M059J (cell line): ENCODE measurements around the gene FOXN4. TPM values are rescaled to one million over a fixed set of nuclear protein-coding genes. Genes with fewer than 3 reads are reported as not detected.
"Not testable (repeated sequence)": the region's sequence is repeated elsewhere in the genome, so short reads cannot be mapped to it uniquely, and the experiment has no call there.

Source experiments
- DNase-seq: peaks from one replicate; pipeline ENCODE4 v3.0.0-alpha.2; 2012; ENCODE audit warnings: low read depth
- total RNA-seq: library from RNA; depleted of rRNA; stranded (reverse); fragments of >200 nt; shearing (Covaris generic); gene quantifications from 2 replicates; pipeline ENCODE4 v1.2.3, GENCODE V29; 2014; rRNA removed

The FOXN4 gene, protein sequence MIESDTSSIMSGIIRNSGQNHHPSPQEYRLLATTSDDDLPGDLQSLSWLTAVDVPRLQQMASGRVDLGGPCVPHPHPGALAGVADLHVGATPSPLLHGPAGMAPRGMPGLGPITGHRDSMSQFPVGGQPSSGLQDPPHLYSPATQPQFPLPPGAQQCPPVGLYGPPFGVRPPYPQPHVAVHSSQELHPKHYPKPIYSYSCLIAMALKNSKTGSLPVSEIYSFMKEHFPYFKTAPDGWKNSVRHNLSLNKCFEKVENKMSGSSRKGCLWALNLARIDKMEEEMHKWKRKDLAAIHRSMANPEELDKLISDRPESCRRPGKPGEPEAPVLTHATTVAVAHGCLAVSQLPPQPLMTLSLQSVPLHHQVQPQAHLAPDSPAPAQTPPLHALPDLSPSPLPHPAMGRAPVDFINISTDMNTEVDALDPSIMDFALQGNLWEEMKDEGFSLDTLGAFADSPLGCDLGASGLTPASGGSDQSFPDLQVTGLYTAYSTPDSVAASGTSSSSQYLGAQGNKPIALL
- not detected in 2 replicates for total RNA-seq

DNA sequence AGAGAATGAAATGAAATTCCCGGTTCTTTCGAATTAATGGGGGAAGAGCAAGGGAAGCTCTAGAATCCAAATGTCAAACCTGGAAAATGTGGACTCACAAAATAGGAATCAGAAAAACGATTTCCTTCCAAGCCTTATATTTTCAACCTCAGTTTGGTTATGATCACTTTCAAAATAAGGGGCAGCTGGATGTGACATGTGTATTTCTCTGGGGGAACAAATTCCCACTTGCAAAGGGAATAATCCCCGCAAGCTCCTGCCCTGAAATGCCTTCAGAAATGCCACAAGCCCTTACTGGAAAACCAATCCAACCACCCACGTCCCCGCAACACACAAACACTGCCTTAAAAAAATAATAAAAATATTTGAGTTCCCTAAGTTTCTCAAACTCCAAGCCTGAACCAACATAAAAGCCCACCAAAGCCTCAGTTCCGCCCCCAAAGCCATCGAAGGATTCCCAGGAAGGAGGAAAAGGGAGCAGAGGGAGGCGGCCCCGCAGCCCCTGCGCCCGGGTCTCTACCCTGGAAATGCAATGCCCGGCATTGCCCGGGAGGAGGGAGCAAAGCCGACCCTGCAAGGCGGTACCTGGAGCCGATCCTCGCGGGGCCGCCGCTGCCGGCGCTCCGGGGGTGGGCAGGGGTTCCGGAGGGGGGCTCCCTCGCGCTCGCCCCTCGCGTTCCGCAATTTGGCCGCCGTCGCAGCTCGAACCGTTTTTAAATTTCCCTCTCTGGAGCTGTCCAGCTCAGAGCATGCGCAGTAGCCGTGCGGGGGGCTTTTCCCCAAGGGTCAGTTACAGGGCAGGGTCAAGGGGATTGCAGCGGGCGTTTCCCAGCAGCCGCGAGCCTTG lies at the start of gene FOXN4:
Gene FOXN4 (minus strand): TSS at position 751 of the 847 bp plus-strand sequence. CDS start 963 bp downstream, outside the sequence.
- DNase-seq, result no peak

DNA sequence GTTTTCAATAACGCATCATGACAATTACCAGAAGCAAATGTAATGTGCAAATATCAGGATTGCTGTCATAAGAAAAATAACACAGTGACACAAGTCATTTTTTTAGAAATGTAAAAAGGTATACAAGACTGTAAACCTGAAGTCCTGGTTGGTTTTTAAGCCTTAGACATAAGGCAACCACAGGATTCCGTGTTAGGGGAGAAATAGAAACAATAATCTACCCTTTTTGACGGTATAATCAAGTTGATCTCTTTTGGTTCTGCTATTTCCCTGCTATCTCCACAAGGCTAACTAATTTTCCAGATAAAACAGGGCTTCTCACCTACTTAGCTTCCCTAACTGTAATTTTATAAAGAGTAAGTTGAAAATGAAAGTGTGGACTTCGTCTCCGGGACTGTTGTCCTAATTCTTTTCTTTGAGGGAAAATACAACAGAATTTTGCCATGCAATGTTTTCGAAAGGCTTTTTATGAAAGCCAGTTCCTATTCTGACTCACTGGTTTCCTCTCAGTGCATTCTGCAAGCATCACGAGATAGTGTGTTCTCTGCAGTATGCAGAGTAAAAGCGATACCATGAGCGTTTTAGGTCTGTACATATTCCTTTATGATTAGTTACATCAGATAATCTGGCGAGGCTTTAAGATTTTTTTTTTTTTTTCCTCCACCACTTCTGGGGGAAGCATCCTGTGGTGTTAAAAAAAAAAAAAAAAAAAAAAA lies 49.2 kb upstream of the FOXN4 start:
- no peak for DNase-seq

DNA sequence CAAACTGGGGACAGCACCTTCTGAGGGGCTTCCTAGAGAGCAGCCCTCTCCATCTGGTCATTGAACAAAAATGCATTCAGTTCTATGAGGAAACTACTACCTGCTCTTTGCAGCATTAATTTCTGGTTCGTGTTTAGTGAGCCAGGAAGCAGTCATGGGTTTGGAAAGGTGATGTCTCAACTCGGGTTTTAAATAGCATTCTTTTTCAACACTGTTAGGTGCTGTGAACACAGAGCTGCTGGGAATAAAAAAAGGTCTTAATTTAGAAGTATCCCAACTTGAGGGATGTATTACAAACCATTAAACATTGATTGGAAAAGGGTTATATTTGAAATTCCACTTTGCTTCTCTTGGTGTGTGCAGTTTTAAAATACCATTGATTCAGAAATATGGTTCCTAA lies 47.9 kb upstream of the FOXN4 start:
- no peak for DNase-seq

DNA sequence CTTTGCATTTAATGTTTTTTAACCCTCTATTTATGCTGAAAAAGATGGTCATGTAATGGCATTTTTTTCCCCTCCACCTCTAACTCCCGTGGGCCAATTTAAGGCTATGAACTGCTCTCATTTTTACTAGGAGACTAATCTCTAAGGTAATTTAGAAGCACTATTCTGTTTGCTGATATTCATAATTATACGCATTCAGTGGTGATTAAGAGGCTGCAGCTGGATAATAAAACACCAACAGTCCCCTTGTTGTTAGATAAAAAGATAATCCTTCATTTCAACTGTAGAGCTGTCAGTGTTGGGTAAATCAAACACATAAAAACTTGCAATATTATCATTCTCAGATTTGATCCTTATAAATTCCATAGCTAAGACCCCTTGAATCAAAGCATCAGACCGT lies 47.5 kb upstream of the FOXN4 start:
- DNase-seq, result no peak

DNA sequence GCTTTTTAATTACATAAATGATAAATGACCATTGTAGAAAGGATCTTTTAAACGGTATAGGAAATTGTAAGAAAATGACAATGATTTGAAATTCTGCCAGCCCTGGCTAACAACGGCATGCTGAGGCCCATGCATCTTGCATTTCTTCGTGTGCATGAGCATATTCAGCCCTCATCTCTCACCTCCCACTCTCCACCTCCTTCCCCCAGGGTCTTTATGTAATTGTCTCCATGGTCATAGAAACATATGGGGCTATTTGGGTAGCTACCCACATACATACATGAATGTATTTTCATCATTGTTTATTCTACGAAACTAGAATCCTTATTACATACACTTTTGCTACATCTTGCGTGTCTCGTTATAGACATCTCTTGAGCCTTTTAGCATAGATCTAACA lies 43.1 kb upstream of the FOXN4 start:
- DNase-seq, result no peak

DNA sequence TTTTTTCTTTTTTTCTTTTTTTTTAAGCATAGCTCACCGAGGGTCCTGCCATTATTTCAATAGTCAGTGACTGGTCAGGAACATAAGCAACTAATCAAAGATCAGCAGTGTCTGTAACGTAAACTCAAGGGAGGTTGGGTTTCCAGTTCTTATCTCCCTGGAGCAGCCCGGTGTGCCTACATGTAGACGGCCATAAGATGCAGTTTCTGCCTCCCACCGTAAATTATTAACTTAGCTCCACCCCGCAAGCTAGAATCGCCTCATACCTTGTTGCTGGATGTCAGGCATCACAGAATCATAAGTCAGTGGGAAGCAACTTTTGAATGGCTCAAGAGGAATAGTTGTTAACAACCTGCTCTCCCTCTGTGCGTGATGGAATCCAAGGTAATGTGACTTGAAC lies 38.5 kb upstream of the FOXN4 start, which contains the start of gene MYO1H:
Gene MYO1H (plus strand): TSS at position 312 of the 400 bp plus-strand sequence. CDS start 61 bp downstream, at position 373.
- DNase-seq, result no peak

DNA sequence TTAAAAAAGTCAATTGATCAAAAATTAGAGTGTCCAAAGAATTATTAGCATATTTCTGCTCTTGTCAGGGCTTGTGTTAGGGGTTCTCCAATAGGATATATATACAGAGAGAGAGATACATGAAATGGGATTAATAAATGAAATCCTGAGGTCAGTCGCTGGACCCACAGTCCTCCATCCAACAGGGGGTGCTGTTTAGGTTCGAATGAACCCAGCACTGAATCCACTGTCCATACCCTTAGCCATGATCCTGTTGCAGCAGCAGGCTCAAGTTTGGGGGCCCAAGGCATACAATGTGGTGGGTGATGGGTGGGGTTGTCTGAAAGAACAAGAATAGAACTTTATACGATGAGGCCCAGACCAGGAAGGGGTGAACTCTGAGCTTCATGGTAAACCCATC lies 37.8 kb upstream of the FOXN4 start:
- no peak for DNase-seq

DNA sequence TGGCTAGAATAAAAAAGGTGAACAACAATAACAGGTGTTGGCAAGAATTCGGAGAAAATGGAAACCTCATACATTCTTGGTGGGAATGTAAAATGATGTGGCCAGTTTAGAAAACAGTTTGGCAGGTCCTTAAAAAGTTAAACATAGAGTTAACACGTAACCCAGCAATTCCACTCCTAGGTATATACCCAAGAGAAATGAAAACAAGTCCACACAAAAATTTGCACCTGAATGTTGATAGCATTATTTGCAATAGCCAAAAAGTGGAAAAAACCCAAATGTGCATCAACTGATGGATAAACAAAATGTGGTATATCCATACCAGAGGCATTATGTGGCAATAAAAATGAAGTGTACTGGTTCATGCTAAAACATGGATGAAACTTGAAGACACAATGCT lies 36.3 kb upstream of the FOXN4 start:
- no peak for DNase-seq

DNA sequence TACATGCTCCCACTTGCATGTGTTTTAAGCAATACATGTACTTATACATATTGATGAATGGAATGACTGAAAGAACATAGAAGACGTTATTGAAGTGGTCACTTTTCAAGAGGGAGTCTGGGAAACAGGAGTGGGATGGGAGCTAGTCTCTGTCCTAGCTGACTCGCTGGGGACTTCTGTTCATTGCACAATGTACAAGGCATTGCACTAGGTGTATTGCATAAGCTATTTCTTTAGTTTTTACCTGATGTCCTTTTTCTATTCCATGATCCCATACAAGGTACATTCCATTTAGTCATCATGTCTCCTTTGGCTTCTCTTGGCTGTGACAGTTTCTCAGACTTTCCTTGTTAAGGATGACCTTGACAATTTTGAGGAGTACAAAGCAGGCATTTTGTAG lies 34.6 kb upstream of the FOXN4 start:
- DNase-seq, result no peak

DNA sequence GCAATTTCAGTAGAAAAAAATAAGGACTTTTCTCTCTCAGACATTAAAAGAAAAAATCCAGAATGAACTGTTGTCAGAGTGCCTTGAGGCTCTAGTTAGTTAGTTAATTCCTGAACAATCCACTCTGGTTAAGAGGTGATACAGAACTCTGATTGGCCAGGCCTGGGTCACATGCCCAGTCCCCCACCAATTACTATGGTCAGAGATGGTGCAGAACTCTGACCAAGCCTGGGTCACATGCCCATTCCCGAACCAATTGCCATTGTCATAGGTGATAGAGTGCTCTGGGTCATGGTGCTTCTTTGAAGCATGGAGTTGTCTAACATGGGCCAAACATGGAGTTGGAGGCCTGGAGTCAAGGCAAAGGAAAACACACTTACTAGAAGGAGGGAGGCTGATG lies 27.5 kb upstream of the FOXN4 start:
- no peak for DNase-seq

DNA sequence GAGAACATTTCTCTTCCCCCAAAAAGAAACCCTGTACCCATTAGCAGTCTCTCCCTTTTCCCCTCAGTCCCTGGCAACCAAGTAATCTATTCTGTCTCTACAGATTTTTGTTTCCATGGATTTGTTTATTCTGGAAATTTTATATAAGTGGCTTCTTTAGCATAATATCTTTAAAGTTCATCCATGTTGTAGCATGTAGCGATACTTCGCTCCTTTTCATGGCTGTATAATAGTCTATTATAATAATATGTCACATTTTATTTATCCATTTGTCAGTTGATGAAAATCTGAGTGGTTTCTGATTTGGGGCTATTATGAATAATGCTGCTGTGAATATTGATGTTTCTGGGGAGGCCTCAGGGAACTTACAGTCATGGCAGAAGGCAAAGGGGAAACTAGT lies 25.8 kb upstream of the FOXN4 start:
- DNase-seq, result no peak

DNA sequence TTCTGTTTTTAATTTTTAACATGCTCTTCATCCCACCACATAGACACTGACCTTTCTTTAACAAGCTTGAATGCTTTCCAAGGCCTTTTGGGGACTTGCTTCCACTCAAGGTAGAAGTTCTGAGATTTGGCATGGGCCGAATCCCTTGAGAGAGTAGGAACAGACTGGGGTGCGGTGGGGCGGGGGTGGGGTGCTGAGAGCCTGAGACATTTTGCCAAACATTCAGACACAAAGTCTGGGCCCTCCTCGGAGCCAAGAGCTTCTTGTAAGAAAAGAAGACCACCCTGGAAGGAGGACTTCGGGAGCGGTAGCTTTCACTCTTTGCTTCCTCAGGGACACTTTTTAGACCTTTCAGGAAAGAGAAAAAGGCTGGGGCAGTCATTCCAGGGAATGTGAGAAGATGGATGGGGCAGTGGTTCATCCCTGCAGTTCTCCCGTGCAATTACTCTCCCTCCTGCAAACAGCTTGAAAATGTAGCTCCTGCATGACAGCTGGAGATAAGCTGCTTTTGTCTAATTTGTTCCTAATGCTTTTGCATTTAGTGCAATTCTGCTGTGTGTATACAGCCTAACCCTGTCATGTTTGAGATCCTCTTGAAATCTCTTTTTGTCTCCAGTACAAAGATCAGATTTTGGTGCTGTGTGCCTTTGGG lies 22.3 kb upstream of the FOXN4 start:
- DNase-seq, result no peak

DNA sequence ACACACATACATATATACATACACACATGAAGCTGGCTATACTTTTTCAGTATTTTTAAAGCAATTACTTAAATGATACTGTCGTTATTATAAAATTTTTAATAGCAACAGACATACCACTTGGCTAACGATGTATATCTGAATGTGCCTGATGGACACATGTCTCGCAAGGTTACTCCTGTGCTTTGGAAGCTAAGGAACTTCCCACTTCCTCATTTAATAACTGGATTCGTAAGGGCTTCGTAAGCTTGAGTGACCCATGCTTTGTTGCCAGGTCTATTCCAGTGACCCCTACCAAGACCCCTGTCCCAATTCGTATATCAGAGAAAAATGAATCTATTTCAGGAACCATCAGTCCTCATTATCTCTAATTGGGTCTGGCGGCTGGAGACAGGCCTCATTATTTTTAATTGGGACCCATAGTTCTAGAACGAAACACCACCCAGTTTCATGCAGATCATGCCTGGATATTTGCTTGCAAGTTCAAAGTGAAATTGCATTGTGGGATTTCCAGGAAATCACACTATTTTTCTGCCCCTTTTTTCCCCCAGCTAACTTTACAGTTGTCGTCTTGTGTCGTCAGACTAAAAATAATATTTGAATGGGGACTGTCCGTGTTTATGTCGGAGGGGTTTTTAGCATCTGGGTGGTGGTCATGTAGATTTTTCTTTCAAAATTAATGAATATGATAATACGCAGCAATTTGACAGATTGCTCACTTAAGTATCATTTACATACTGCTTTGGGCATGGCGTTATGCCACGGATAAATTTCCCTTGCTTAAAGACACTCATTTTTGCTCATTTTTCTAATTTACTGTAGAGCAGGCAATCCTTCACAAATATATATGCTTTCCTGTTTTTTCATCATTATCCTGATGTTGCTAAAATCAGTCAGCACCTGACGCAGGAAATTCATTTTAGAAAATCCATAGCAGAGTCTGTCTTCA lies 21.5 kb upstream of the FOXN4 start:
- no peak for DNase-seq

DNA sequence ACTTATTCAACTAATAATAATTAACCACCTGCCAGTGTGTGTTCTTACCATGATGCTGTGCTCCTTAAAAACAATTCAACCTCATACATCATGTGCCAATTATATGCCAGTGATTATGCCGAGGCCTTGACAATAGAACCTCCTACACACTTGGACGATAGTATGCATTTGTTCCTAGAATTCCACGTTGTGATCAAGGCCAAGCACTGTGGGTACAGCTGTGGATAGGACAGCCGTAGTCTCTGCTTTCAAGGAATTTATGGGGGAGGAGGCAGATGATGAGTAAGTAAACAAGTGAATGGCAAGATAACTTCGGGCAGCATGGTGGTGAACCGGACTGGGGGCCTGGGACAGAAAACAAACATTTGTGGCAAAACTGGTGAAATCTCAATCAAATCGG lies 20.6 kb upstream of the FOXN4 start:
- no peak for DNase-seq

DNA sequence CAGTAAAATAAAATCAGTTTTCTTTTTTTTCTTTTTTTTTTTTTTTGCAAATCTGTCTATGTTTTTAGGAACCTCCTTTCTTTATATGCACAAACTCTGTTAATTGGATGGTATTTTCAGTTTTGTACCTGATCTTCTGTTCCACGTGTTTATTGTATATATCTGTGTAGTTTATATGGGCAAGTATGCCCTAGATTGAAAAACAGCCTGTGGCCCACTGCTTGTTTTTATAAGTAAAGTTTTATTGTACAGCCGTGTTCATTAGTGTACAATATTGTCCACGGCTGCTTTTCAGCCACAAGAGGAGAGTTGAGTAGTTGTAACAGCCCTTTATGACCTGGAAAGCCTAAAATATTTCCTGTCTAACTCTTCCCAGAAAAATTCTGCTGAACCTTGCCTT lies 19.9 kb upstream of the FOXN4 start:
- no peak for DNase-seq

DNA sequence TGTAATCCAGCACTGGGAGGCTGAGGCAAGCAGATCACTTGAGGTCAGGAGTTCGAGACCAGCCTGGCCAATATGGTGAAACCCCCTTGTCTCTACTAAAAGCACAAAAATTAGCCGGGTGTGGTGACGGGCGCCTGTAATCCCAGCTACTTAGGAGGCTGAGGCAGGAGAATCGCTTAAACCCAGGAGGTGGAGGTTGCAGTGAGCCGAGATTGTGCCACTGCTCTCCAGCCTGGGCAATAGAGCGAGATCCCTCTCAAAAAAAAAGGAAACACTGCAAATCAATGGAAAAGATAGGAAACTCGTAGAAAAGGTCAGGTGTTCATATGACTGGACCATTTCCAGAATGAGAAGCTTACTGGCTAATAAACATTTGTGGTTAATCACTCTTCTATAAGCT lies 12.2 kb upstream of the FOXN4 start:
- DNase-seq, result not testable (repeated sequence)

DNA sequence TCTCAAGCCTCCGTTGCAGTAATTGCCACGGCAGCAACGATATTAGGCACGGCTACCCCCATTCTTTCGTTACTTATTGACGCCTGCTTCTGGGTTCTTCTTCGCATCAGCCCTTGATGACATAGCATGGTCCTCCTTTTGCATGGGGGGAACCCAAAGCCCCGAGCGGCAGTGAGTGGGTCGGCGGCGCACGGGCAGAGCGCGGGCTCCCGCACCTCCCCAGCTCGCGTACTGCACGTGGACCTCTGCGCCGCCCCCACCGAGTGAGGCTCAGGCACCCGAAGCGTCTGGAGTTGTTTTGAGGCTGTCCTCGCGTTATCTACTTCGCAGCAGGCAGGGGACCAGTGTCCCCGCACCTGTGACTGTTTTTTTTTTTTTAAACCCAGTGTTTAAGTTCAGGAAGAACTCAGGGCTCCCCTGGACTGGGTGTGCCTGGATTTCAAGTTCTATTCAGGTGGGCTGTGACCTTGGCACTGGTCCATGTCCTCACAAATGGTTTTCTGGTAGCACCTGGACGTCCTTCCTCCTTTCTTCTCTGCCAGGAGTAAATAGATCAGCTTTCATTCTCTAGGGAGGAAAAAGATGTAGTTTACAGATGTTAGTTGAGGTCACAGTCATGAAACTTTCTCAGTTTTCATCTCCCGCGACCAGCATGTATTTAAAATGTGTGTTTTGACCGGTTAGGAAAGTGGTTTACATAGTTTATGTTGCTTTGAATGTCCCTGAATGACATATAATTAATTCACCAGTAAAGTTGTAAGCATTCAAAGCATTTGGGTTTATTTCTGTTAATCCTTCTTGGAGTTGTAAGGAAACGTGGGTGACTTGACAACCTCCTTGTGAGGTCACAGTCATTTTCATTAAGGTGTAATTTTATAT lies 1.4 kb upstream of the FOXN4 start:
- DNase-seq, result no peak

DNA sequence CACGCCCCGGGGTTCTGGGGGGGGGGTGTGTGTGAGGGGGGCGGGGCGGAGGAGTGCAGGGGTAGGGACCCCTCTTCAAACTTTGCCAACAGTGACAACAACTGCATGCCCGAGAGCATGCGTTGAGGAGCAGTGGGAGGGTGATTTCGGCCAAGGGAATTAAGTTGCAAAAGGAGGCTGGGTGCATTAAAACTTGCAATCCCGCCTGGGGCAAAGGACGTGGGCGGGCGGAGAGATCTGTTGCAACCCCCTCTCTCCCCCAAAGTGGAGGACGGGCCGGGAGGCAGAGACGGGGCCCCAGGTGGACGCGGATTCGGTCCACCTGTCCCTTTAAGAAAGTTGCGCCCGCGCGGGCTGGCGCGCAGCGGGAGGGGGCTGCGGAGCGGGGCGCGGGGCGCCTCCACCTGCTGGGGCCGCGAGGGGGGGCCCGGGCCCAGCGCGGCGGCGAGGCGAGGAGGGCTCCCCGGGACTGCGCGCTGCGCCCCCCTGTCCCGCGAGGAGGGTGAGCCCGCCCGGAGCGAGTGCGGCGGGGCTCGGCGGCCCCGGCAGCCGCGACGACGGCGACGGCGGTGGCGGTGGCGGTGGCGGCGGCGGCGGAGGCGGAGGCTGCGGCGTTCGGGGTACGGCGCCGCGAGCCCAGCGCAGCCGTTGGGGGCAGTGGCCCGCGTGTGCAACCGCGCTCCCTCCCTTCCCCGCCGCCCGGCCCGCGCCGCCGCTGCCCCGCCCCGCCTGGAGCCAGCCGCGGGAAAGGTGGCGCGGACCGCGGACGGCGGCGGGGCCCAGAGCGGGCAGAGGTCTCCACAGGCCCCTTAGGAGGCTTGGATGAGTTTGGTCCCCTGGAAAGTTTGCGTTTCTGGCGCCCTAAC lies 530 bp upstream of the FOXN4 start:
- peak; percentile 11 for DNase-seq
